GM19240 (cell line): Measurements from ENCODE around the gene TRAPPC4.

Source experiments
- DNase-seq: peaks from one replicate; pipeline ENCODE4 v3.0.0; 2011; ENCODE audit warnings: low spot score; ENCODE audit not compliant: insufficient read length

The TRAPPC4 gene

GRCh38 chr11:119065369-119065768, 46.8 kb downstream of the TRAPPC4 start:
- DNase-seq = peak; percentile 51

- peak; percentile 100 for DNase-seq
Observed at GRCh38 chr11:119067371-119068222, 49.0 kb downstream of the TRAPPC4 start, which contains the start of gene VPS11. TSS of gene VPS11 (plus strand) at chr11:119067818. CDS start at chr11:119067824, 6 bp downstream.
